Heart left ventricle (tissue), 13 donors: ENCODE measurements around the gene MANF.

Experiments
- CTCF ChIP-seq, 12 donors: fragments of 200-600 bp; sonication (generic) in 4 of 12; IDR thresholded peaks; one replicate each; pipeline versions ENCODE4 v1.5.0 to v1.8.0; 2018 to 2022; ENCODE audit warnings: antibody characterized with exemption in 12 of 12, mild to moderate bottlenecking in 5 of 12
- POLR2A ChIP-seq, 2 donors: fragments of 450-650 bp; IDR thresholded peaks; one replicate each; pipeline ENCODE4 v1.6.1; 2017; ENCODE audit warnings: antibody characterized with exemption in 2 of 2, mild to moderate bottlenecking in 2 of 2, moderate library complexity in 2 of 2
- donor health status: ischemic (EF 13 %, LVEDD 7.1; RV severe dilation, severe dysfunction).
- donor health status: DM: no; HTN: yes; CAD: no.
- donor health status: DM: no; HTN: no; CAD: no.
- donor health status: ischemic (EF 25% LVEDD 6.9; RV normal size, moderate dysfunction).
- donor health status: ischemic (EF 25% LVEDD 5.7; RV mildly dilated, moderate dysfunction).
- donor health status: ischemic (EF 35%, LVEDD 5.7; RV mildly dilated, moderate dysfunction).
- donor health status: nonischemic (EF 11% LVEDD 7.7; RV severe dilation, severe dysfunction).
- donor health status: DM: yes; HTN: yes; CAD: no.
- donor health status: PGD.
- donor health status: ischemic (EF 29% LVEDD 5.4; RV normal size, mild dysfunction).
- donor health status: nonischemic (EF 23%, LVEDD 6.1; RV moderate dilation, normal function).

GRCh38 chr3:51396401-51396800 lies 11.3 kb downstream of the MANF start:
- TF ChIP-seq CTCF (IDR thresholded peaks at IDR 0.05) (no peak), POLR2A (IDR thresholded peaks at IDR 0.05) (no peak)
